GM13977 (cell line): ENCODE results near the gene UTS2.

ENCODE experiments used
- DNase-seq: peaks from one replicate; pipeline ENCODE4 v3.0.0; 2012; ENCODE audit warnings: low spot score
- CTCF ChIP-seq: IDR thresholded peaks from 2 replicates; pipeline ENCODE4 v1.5.1; 2012; ENCODE audit warnings: mild to moderate bottlenecking, control low read depth; ENCODE audit not compliant: insufficient read depth; ENCODE audit errors: extremely low read depth, missing control alignments
- in situ Hi-C: fragments of 300-500 bp; cut with MboI; formaldehyde crosslinking; loops from one replicate; pipeline ENCODE4 v1.12.0; 2022; ENCODE audit warnings: low sequenced_read_pairs, low pct_unique_long_range_greater_than_20kb, mixed read lengths, inconsistent platforms; ENCODE audit not compliant: unreplicated experiment

The UTS2 gene

GRCh38 chr1:7890853-7891252 is 38.0 kb upstream of the UTS2 start:
- no peak for TF ChIP-seq CTCF
- DNase-seq = no peak
- in situ Hi-C loops = no loop called here

- in situ Hi-C loops = no loop called here
- TF ChIP-seq CTCF = no peak
- DNase-seq = no peak
Measured at GRCh38 chr1:7888248-7889081, 35.6 kb upstream of the UTS2 start.

- no peak for DNase-seq
- in situ Hi-C loops = no loop called here
- no peak for TF ChIP-seq CTCF
Measured at GRCh38 chr1:7886405-7886745, 33.5 kb upstream of the UTS2 start.

- in situ Hi-C loops = no loop called here
- TF ChIP-seq CTCF = no peak
- no peak for DNase-seq
Measured at GRCh38 chr1:7885513-7886404, 32.9 kb upstream of the UTS2 start.

- in situ Hi-C loops = no loop called here
- DNase-seq = no peak
- no peak for TF ChIP-seq CTCF
Measured at GRCh38 chr1:7884757-7885156, 31.9 kb upstream of the UTS2 start.

- in situ Hi-C loops = no loop called here
- TF ChIP-seq CTCF = no peak
- no peak for DNase-seq
Measured at GRCh38 chr1:7879228-7879627, 26.4 kb upstream of the UTS2 start.
